ENCODE measurements around the gene BCL7A.
"Not testable (repeated sequence)": the region's sequence is repeated elsewhere in the genome, so short reads cannot be mapped to it uniquely, and the experiment has no call there.

Gene BCL7A

GRCh38 chr12:122050706-122051105, 29.0 kb downstream of the BCL7A start:
- no peak for DNase-seq (ENCODE audit: low read depth, low spot score)
- no peak overlapping the region for H3K27ac ChIP-seq

DNA sequence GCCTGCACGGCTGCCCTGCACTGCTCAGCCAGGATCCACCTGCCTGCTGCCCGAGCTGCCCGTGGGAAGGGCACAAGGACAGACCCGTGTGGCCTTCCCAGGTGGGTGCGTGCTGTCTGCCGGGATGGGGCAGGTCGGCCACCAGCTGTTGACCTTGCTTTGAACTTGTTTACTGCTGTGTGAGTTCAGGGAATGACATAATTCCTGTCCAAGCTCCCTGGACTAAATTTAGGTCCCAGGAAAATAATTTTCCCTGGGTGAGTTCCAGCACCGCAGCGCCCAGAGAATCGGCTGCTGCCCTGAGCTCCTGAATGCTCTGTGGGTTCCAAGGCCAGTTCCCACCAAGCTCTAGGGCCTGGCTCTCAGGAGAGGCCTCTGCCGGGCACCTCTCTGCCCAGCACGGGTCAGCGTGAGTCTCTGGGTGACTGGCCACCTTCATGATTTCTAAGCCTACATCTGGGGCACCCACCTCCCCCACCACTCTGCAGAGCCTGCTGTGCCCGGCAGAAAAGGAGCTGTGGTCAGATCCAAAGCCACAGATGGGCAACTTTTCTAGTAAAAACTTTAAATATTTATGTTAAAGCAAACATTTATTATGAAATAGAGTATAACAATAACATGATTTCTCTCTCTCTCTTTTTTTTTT, 29.7 kb downstream of the BCL7A start:
- no peak overlapping the region for H3K27ac ChIP-seq
- no peak for DNase-seq (ENCODE audit: low read depth, low spot score)

- no peak for DNase-seq (ENCODE audit: low read depth, low spot score)
- no peak overlapping the region for H3K27ac ChIP-seq
Observed at GRCh38 chr12:122052285-122052684, 30.6 kb downstream of the BCL7A start.

DNA sequence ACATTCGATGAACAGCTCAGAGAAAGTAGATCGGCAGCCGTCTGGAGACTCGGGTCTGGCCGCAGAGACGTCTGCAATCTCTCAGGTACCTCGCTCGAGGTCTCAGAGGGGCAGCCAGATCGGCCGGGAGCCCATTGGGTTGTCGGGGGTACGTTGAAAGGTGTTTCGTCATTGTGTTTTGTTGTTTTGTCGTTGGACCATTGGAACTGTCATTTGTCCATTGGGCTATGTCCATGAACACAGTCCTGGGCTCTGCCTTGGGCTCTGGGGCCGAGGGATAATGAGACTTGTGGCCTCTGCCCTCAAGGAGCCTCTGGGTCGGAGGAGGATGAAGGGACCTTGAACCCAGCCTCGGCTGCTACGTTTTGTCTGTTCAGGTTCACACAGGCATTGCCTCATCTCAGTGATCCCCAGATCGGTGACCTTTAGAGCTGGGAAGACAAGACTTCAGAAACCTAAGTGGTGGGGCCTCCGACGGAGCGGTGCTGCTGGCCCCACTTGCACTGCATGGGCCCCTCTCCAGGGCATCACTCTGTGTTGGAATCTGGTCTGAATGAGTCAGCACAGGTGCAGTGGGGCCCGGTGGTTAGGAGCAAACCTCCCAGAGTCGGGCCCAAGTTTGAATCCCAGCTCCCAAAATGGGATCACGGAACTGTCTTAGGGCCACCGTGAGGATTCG, 33.3 kb downstream of the BCL7A start:
- no peak for DNase-seq (ENCODE audit: low read depth, low spot score)
- no peak overlapping the region for H3K27ac ChIP-seq

GRCh38 chr12:122056406-122056805, 34.7 kb downstream of the BCL7A start:
- not testable (repeated sequence) for DNase-seq (ENCODE audit: low read depth, low spot score); H3K27ac ChIP-seq

DNA sequence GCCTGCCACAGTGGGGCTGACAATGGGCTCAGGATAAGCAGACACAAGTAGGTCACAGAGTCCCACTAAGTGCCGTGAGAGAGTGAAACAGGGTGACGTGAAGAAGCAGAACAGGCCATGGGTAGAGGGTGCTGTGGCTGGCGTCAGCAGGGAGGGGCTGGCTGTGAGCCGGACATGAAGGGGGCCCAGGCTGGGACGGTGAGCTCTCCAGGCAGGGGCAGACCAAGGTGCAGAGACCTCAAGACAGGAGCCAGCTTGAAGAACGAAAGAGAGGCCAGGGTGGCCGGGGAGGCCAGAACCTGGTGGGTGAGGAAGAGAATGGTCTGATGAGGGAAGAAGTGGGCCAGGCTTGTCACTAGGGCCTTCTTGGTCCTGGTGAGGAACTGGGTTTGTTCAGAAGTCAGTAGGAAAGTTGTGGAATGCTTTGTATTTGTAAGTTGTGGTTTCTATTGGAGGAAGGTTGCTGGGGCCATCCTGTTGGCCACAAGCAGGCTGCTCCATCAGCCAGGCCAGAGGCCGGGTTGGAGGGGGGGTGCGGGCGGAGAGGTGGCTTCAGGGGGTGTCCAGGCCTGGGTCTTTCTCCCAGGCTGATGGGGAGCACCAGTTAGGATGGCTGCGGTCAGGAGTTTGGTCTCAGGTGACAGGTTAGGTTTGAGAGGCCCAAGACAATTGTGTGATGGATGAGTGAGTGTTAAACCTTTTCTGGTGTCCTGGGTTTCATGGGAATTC, 35.5 kb downstream of the BCL7A start:
- no peak overlapping the region for H3K27ac ChIP-seq
- DNase-seq (ENCODE audit: low read depth, low spot score) = no peak

DNA sequence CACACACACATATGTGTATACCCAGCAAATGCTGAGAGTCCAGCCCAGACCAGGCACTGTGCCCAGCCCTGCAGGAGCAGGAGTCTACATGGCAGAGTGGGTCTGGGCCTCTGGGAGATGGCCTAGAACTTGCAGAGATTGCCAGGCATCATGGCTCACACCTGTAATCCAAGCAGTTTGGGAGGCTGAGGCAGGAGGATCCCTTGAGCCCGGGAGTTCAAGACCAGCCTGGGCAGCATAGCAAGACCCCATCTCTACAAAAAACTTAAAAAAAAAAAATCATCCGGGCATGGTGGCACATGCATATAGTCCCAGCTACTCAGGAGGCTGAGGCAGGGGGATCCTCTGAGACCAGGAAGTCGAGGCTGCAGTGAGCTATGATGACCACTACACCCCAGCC, 36.1 kb downstream of the BCL7A start:
- H3K27ac ChIP-seq = no peak overlapping the region
- no peak for DNase-seq (ENCODE audit: low read depth, low spot score)

- H3K27ac ChIP-seq = no peak overlapping the region
- DNase-seq (ENCODE audit: low read depth, low spot score) = no peak
Observed at GRCh38 chr12:122058549-122059149, 37.0 kb downstream of the BCL7A start.

- DNase-seq (ENCODE audit: low read depth, low spot score) = no peak
Observed at GRCh38 chr12:122059203-122059960, 37.7 kb downstream of the BCL7A start.

DNA sequence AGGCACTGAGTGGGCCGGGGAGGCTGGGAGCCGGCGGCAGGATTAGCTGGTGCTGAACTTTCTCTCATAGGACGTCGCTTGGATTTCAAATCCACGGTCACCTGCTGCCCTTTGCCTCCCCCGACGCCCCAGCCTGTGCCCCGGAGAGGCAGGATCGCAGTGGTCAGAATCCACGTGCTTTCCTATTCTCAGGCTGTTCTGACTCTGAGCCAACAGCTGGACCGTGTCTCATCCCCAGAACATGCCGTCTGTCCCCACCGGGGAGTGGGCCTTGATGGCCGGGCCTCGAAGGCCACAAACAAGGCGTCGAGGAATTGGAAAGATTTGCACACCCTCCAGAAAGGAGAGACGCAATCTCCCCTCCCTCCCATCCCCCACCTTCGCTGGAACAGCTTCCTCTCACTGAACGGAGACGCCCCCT, 38.4 kb downstream of the BCL7A start:
- no peak overlapping the region for H3K27ac ChIP-seq
- DNase-seq (ENCODE audit: low read depth, low spot score) = no peak

More at GRCh38 chr12:122059203-122059960, 37.7 kb downstream of the BCL7A start:
- H3K27ac ChIP-seq = no peak overlapping the region

- no peak for DNase-seq (ENCODE audit: low read depth, low spot score)
- no peak overlapping the region for H3K27ac ChIP-seq
Observed at GRCh38 chr12:122061253-122061652, 39.6 kb downstream of the BCL7A start.

GRCh38 chr12:122062832-122063693, 41.4 kb downstream of the BCL7A start:
- DNase-seq (ENCODE audit: low read depth, low spot score) = peak; percentile 31
- peak overlapping the region; percentile 50 for H3K27ac ChIP-seq

DNA sequence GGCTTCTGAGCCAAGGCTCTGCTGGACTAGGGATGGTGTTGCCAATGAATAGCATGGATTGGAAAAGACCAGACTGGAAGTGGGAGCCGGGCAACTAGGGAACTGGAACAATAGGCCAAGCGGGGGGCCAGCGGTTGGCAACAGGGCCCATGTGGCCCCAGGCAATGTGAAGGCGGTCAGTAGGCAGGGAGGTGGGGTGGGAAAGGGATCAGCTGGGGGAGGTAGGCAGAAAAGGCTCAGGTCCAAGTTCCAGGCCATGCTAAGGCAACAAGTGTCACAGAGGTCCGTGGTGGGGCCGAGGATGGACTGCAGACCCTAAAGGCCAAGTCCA, 42.0 kb downstream of the BCL7A start:
- peak overlapping the region; percentile 50 for H3K27ac ChIP-seq
- no peak for DNase-seq (ENCODE audit: low read depth, low spot score)

GRCh38 chr12:122064025-122064777, 42.5 kb downstream of the BCL7A start:
- H3K27ac ChIP-seq = no peak overlapping the region
- DNase-seq (ENCODE audit: low read depth, low spot score) = no peak

- DNase-seq (ENCODE audit: low read depth, low spot score) = no peak
- no peak overlapping the region for H3K27ac ChIP-seq
Observed at GRCh38 chr12:122064780-122065588, 43.3 kb downstream of the BCL7A start.

DNA sequence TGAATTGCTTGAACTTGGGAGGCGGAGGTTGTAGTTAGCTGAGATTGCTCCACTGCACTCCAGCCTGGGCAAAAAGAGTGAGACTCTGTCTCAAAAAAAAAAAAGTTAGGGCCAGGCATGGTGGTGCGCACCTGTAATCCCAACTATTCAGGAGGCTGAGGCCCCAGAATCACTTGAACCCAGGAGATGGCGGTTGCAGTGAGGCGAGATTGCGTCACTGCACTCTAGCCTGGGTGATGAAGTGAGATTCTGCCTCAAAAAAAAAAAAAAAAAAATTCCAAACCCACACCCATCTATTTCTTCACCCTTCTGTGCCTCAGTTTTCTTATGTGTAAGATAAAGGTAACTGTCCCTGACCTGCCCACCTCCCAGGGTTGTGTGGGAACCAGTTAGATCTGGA, 45.9 kb downstream of the BCL7A start:
- H3K27ac ChIP-seq = no peak overlapping the region
- DNase-seq (ENCODE audit: low read depth, low spot score) = no peak

GRCh38 chr12:122067966-122068365, 46.3 kb downstream of the BCL7A start:
- no peak for DNase-seq (ENCODE audit: low read depth, low spot score)
- no peak overlapping the region for H3K27ac ChIP-seq
